ENCODE measurements around the gene SGTA.

DNA sequence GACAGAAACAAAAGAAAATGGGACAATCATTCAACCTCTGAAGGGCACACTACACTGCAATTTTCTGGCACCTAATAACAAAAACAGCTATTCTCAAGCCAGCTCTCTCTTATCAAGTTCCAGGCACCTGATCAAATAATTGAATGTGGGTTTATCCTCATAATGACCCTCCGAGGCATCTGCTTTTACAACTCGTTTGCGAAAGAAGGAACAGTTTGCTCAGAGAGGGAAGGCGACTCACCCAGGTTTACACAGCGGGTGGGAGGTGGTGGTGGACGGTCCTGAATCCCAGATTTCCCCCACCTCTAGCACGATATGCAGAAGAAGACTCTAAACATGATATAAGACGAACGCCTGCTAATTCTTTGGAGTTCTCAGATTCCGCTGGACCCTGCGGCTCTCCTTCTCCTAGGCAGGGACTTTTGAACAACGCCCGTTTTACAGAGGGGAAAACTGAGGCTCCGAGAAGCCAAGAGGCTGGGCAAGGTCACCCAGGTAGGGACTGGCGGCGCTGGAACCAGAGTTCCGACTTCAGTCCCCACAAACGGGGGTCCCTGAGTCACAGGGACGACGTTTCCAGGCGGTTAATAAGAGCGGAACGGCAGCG lies 641 bp downstream of the SGTA start:
- TF ChIP-seq, protein P1, sequence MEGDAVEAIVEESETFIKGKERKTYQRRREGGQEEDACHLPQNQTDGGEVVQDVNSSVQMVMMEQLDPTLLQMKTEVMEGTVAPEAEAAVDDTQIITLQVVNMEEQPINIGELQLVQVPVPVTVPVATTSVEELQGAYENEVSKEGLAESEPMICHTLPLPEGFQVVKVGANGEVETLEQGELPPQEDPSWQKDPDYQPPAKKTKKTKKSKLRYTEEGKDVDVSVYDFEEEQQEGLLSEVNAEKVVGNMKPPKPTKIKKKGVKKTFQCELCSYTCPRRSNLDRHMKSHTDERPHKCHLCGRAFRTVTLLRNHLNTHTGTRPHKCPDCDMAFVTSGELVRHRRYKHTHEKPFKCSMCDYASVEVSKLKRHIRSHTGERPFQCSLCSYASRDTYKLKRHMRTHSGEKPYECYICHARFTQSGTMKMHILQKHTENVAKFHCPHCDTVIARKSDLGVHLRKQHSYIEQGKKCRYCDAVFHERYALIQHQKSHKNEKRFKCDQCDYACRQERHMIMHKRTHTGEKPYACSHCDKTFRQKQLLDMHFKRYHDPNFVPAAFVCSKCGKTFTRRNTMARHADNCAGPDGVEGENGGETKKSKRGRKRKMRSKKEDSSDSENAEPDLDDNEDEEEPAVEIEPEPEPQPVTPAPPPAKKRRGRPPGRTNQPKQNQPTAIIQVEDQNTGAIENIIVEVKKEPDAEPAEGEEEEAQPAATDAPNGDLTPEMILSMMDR (conservative IDR thresholded peaks at IDR 0.05; ENCODE audit: low read depth, low read length): no peak
- TF ChIP-seq, protein P2, sequence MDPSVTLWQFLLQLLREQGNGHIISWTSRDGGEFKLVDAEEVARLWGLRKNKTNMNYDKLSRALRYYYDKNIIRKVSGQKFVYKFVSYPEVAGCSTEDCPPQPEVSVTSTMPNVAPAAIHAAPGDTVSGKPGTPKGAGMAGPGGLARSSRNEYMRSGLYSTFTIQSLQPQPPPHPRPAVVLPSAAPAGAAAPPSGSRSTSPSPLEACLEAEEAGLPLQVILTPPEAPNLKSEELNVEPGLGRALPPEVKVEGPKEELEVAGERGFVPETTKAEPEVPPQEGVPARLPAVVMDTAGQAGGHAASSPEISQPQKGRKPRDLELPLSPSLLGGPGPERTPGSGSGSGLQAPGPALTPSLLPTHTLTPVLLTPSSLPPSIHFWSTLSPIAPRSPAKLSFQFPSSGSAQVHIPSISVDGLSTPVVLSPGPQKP (IDR thresholded peaks at IDR 0.05; ENCODE audit: borderline replicate concordance, low read depth, low read length): no peak
- TF ChIP-seq RAD21 (IDR thresholded peaks at IDR 0.05; ENCODE audit: low read length) (no peak), CEBPB (IDR thresholded peaks at IDR 0.05; ENCODE audit: low read depth, low read length) (no peak), FOS (IDR thresholded peaks at IDR 0.05; ENCODE audit: low read depth, low read length) (no peak), MAFK (IDR thresholded peaks at IDR 0.05; ENCODE audit: low read depth, low read length) (no peak), MXI1 (IDR thresholded peaks at IDR 0.05; ENCODE audit: borderline replicate concordance, low read depth, low read length) (no peak), RCOR1 (IDR thresholded peaks at IDR 0.05; ENCODE audit: insufficient replicate concordance, low read length) (no peak)

Data from IMR-90 (cell line).